GM21381 (cell line): ENCODE data around the gene OR2B6.

Experiments
- ATAC-seq: cut with Tn5 transposase; IDR thresholded peaks from one replicate; pipeline ENCODE4 v1.9.1; 2021; ENCODE audit warnings: mild to moderate bottlenecking, moderate library complexity; ENCODE audit not compliant: unreplicated experiment

OR2B6 gene

GRCh38 chr6:27994616-27995015 lies 37.6 kb downstream of the OR2B6 start:
- no peak for ATAC-seq

- no peak for ATAC-seq
These were observed 43.5 kb downstream of the OR2B6 start for GRCh38 chr6:28000351-28001045.

GRCh38 chr6:28001351-28001750 lies 44.3 kb downstream of the OR2B6 start:
- no peak for ATAC-seq

- ATAC-seq, result no peak
These were observed 44.7 kb downstream of the OR2B6 start for GRCh38 chr6:28001751-28002150.

- ATAC-seq, result no peak
These were observed 45.1 kb downstream of the OR2B6 start for GRCh38 chr6:28002161-28002560.

- no peak for ATAC-seq
These were observed 46.0 kb downstream of the OR2B6 start for GRCh38 chr6:28003059-28003458.

- ATAC-seq, result no peak
These were observed 46.6 kb downstream of the OR2B6 start for GRCh38 chr6:28003661-28004060.

- ATAC-seq, result no peak
These were observed 47.5 kb downstream of the OR2B6 start for GRCh38 chr6:28004350-28005151.

- ATAC-seq, result no peak
These were observed 48.3 kb downstream of the OR2B6 start for GRCh38 chr6:28005152-28005890.

- ATAC-seq, result no peak
These were observed 48.9 kb downstream of the OR2B6 start for GRCh38 chr6:28005975-28006374.
